Measurements from ENCODE around the gene RPL7L1.

DNA sequence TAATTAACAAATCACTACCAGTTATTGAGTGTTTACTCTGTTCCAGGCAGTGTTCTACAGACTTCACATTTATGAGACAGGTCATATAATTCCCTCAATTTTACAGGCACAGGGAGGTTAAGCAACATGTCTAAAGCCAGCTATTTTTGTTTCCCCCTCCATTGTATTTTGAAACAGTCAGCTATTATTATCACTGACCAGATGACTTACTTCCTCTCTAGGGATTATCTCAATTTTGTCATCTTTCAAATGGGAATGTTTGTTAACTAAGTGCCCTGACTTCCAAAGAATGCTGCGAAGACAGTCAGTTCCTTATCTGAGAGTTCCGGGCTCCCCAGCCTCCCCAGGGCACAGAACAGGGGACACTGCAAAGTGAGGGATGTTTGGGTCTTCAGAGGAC is 44.2 kb downstream of the RPL7L1 start:
- TF ChIP-seq, protein P1, sequence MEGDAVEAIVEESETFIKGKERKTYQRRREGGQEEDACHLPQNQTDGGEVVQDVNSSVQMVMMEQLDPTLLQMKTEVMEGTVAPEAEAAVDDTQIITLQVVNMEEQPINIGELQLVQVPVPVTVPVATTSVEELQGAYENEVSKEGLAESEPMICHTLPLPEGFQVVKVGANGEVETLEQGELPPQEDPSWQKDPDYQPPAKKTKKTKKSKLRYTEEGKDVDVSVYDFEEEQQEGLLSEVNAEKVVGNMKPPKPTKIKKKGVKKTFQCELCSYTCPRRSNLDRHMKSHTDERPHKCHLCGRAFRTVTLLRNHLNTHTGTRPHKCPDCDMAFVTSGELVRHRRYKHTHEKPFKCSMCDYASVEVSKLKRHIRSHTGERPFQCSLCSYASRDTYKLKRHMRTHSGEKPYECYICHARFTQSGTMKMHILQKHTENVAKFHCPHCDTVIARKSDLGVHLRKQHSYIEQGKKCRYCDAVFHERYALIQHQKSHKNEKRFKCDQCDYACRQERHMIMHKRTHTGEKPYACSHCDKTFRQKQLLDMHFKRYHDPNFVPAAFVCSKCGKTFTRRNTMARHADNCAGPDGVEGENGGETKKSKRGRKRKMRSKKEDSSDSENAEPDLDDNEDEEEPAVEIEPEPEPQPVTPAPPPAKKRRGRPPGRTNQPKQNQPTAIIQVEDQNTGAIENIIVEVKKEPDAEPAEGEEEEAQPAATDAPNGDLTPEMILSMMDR (IDR thresholded peaks at IDR 0.05) = no peak
- TF ChIP-seq POLR2A (IDR thresholded peaks at IDR 0.05) = no peak
